Nephron (organoid): Measurements from ENCODE around the gene CARF.

Source experiments
- H3K27ac Mint-ChIP-seq, 3 experiments: 2 replicates each; pipeline ENCODE4 v1.8.0; 2020; ENCODE audit warnings: mixed read lengths in 3 of 3, mild to moderate bottlenecking in 2 of 3, moderate library complexity in 1 of 3
- H3K27me3 Mint-ChIP-seq: 2 replicates; pipeline ENCODE4 v1.8.0; 2021; ENCODE audit warnings: low read depth, mild to moderate bottlenecking, moderate library complexity, mixed read lengths
- H3K36me3 Mint-ChIP-seq: 2 replicates; pipeline ENCODE4 v1.8.0; 2020; ENCODE audit warnings: low read depth, mixed read lengths
- H3K4me1 Mint-ChIP-seq: 2 replicates; pipeline ENCODE4 v1.8.0; 2020; ENCODE audit warnings: mixed read lengths
- H3K4me3 Mint-ChIP-seq, 3 experiments: 2 replicates each; pipeline ENCODE4 v1.8.0; 2020; ENCODE audit warnings: mild to moderate bottlenecking in 3 of 3, mixed read lengths in 3 of 3, moderate library complexity in 2 of 3
- H3K9me3 Mint-ChIP-seq: 2 replicates; pipeline ENCODE4 v1.8.0; 2020; ENCODE audit warnings: mixed read lengths
- TF ChIP-seq, protein P1 (sequence below), 3 experiments: fragments of 200-600 bp; sonication (generic); IDR thresholded peaks; one replicate each; pipeline ENCODE4 v1.5.0; 2021; ENCODE audit warnings: antibody characterized with exemption in 3 of 3; ENCODE audit not compliant: unreplicated experiment in 3 of 3

The CARF gene

DNA sequence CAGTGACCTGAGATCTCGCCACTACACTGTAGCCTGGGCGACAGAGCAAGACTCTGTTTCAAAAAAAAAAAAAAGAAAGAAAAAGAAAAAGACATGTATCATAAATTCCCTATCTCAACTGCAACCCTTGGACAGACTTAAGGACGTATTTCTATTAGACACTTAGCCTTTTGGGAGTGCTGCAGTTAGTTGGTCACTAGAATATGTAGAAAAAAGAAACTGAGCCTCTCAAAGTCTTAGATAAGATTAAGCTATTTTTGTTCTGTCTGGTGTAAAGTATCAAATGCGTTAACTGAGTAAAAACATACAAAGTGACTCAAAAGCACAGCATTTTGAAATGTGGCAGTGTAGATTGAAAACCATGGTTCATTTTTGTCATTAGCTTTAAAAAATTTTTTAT, 109.9 kb downstream of the CARF start:
- H3K36me3 Mint-ChIP-seq, result peaks cover 5% of the 10 kb centered on the region
- H3K4me1 Mint-ChIP-seq, result peaks cover 29% of the 10 kb centered on the region
- TF ChIP-seq, protein P1, sequence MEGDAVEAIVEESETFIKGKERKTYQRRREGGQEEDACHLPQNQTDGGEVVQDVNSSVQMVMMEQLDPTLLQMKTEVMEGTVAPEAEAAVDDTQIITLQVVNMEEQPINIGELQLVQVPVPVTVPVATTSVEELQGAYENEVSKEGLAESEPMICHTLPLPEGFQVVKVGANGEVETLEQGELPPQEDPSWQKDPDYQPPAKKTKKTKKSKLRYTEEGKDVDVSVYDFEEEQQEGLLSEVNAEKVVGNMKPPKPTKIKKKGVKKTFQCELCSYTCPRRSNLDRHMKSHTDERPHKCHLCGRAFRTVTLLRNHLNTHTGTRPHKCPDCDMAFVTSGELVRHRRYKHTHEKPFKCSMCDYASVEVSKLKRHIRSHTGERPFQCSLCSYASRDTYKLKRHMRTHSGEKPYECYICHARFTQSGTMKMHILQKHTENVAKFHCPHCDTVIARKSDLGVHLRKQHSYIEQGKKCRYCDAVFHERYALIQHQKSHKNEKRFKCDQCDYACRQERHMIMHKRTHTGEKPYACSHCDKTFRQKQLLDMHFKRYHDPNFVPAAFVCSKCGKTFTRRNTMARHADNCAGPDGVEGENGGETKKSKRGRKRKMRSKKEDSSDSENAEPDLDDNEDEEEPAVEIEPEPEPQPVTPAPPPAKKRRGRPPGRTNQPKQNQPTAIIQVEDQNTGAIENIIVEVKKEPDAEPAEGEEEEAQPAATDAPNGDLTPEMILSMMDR (IDR thresholded peaks at IDR 0.05; ENCODE audit: unreplicated experiment in 3 of 3), result no peak
- H3K27ac Mint-ChIP-seq, result peak overlapping the region in 1 of 3 experiments; percentile 25
- H3K4me3 Mint-ChIP-seq, result no peak overlapping the region
- H3K27me3 Mint-ChIP-seq, result no peaks in the 10 kb centered on the region
- H3K9me3 Mint-ChIP-seq, result no peaks in the 10 kb centered on the region

DNA sequence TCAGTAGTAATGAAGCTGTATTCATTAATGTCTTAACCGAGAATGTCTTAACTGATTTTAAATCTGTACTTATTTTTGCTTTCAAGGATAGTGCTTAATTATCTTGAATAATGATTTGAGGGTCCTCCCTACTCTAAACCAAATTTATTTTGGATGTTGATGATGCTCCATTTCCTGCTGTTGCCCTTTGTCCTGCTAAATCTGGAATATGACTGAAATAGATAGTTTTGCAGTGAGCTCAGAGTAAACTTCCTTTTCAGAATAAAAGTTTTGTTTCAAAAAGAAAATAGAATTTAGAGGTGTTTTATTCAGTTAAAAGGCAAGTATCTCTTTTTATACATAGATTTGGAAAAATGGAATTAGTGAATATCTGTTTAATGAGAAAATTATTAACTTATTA, 110.7 kb downstream of the CARF start:
- no peaks in the 10 kb centered on the region for H3K9me3 Mint-ChIP-seq
- TF ChIP-seq, protein P1 (IDR thresholded peaks at IDR 0.05; ENCODE audit: unreplicated experiment in 3 of 3), result no peak
- no peaks in the 10 kb centered on the region for H3K27me3 Mint-ChIP-seq
- peak overlapping the region; percentile 30 to 79 (median 59) for H3K27ac Mint-ChIP-seq
- H3K36me3 Mint-ChIP-seq, result peaks cover 5% of the 10 kb centered on the region
- no peak overlapping the region for H3K4me3 Mint-ChIP-seq
- H3K4me1 Mint-ChIP-seq, result peaks cover 26% of the 10 kb centered on the region

DNA sequence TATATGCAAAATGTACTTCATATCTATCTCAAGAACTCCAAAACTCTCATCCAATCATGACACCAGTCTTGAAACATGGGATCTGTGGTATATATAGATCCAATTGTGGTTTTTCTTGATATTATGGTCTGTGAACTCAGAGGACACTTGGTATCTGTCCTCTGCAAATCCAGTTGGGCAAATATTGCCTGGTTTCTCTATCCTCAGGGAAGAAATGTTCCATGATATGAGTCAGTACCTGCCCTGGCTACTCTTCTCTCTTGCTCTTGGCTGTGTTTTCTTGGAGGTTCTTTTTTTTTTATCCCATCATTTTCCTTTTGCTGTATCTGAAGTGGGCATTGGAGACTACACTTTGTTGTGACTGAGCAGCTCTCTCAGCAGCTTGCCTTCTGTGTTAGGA, 113.5 kb downstream of the CARF start:
- no peak overlapping the region for H3K4me3 Mint-ChIP-seq
- H3K36me3 Mint-ChIP-seq, result peaks cover 5% of the 10 kb centered on the region
- TF ChIP-seq, protein P1 (IDR thresholded peaks at IDR 0.05; ENCODE audit: unreplicated experiment in 3 of 3), result no peak
- H3K27ac Mint-ChIP-seq, result peak overlapping the region in 1 of 3 experiments; percentile 1
- H3K9me3 Mint-ChIP-seq, result no peaks in the 10 kb centered on the region
- peaks cover 6% of the 10 kb centered on the region for H3K4me1 Mint-ChIP-seq
- no peaks in the 10 kb centered on the region for H3K27me3 Mint-ChIP-seq

DNA sequence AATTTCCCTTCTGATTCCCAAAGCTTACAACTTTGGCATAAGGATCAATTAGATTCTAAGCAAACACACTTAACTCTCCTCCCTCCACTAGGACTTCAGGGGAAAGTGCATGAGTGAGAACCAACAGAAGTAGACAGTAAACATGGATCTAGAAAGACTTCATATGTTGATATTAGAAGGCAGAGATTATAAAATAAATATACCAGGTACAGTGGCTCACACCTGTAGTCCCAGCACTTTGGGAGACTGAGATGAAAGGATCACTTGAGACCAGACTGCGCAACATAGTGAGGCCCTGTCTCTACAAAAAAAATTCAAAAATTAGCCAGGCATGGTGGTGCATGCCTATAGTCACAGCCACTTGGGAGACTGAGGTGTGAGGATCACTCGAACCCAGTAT, 118.5 kb downstream of the CARF start:
- no peaks in the 10 kb centered on the region for H3K9me3 Mint-ChIP-seq
- peaks cover 5% of the 10 kb centered on the region for H3K27me3 Mint-ChIP-seq

DNA sequence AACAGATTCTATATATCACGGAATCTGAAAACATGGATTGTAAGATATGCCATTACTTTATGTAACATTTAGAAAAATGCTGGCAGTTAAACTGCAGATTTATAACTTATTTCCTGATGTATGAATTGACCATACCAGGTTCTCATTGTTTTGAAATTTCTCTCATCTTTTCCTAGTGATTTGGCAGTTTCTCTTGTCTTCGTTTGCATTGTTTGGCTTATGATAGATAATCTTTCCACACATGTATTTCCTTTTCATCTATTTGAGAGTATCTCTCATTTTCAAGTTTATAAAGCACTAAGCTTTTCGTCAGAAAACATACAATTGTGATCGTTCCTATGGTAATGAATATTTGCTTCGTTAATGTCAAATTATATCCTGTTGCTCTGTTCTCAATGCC, 118.9 kb downstream of the CARF start:
- Mint-ChIP-seq H3K4me1 (peaks cover 7% of the 10 kb centered on the region), H3K4me3 (no peak overlapping the region), H3K9me3 (no peaks in the 10 kb centered on the region), H3K27ac (no peak overlapping the region), H3K27me3 (peaks cover 5% of the 10 kb centered on the region), H3K36me3 (peaks cover 9% of the 10 kb centered on the region)
- TF ChIP-seq, protein P1 (IDR thresholded peaks at IDR 0.05; ENCODE audit: unreplicated experiment in 3 of 3), result no peak

More for the DNA sequence above, 118.5 kb downstream of the CARF start:
- H3K27ac Mint-ChIP-seq, result no peak overlapping the region
- peaks cover 7% of the 10 kb centered on the region for H3K4me1 Mint-ChIP-seq
- peaks cover 9% of the 10 kb centered on the region for H3K36me3 Mint-ChIP-seq
- H3K4me3 Mint-ChIP-seq, result no peak overlapping the region
- TF ChIP-seq, protein P1 (IDR thresholded peaks at IDR 0.05; ENCODE audit: unreplicated experiment in 3 of 3), result no peak

DNA sequence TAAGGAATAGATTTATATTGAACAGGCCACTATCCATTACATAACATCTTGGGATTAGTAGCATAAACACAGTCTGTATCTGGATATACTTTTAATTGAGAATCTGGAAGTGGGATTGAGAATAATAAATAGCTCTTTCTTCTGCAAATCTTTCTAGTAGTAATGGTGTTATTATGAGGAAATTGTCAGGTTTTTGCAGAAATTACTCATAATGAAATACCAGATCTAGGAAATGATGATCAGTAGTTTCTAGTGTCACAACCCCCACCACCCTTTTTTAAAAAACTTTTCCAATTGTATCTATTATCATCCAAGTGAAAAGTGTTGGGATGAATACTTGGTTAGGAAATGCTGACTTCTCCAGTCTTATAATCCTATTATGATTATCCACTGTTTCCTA, 121.3 kb downstream of the CARF start:
- H3K36me3 Mint-ChIP-seq, result peaks cover 9% of the 10 kb centered on the region
- H3K4me3 Mint-ChIP-seq, result no peak overlapping the region
- H3K27ac Mint-ChIP-seq, result peak overlapping the region in 1 of 3 experiments; percentile 37
- H3K27me3 Mint-ChIP-seq, result peaks cover 5% of the 10 kb centered on the region
- peaks cover 15% of the 10 kb centered on the region for H3K4me1 Mint-ChIP-seq
- H3K9me3 Mint-ChIP-seq, result no peaks in the 10 kb centered on the region
- TF ChIP-seq, protein P1 (IDR thresholded peaks at IDR 0.05; ENCODE audit: unreplicated experiment in 3 of 3), result no peak
